Type B pancreatic cell (in vitro differentiated cells): ENCODE results near the gene TNS3. TPM values are rescaled to one million over a fixed set of nuclear protein-coding genes. Genes with fewer than 3 reads are reported as not detected.
A peak's percentile ranks its signal among the peaks of the same experiment; 100 is the strongest.

Experiments used
- DNase-seq: peaks from one replicate; pipeline ENCODE4 v3.0.0; 2021; ENCODE audit warnings: mixed read lengths; ENCODE audit not compliant: unreplicated experiment; ENCODE audit errors: extremely low spot score
- H3K27ac Mint-ChIP-seq: 2 replicates; pipeline ENCODE4 v1.8.0; 2021; ENCODE audit warnings: mild to moderate bottlenecking, mixed read lengths
- H3K27me3 Mint-ChIP-seq: 2 replicates; pipeline ENCODE4 v1.8.0; 2021; ENCODE audit warnings: mixed read lengths
- H3K36me3 Mint-ChIP-seq: 2 replicates; pipeline ENCODE4 v1.8.0; 2021; ENCODE audit warnings: mixed read lengths
- H3K4me1 Mint-ChIP-seq: one replicate; pipeline ENCODE4 v1.8.0; 2021; ENCODE audit warnings: mixed read lengths; ENCODE audit not compliant: unreplicated experiment
- H3K4me3 Mint-ChIP-seq: 2 replicates; pipeline ENCODE4 v1.8.0; 2021; ENCODE audit warnings: mild to moderate bottlenecking, mixed read lengths
- H3K9me3 Mint-ChIP-seq: 2 replicates; pipeline ENCODE4 v1.8.0; 2021; ENCODE audit warnings: mixed read lengths
- total RNA-seq: library from RNA; stranded (reverse); gene quantifications from 2 replicates; pipeline ENCODE4 v1.2.1, GENCODE V29; 2021; ENCODE audit warnings: low replicate concordance
- TF ChIP-seq, protein P1 (sequence below): fragments of 200-600 bp; sonication (generic); conservative IDR thresholded peaks from 2 replicates; pipeline ENCODE4 v1.5.0; 2021; ENCODE audit warnings: antibody characterized with exemption, mild to moderate bottlenecking

The TNS3 gene
- total RNA-seq, 1 donor from 2014 or later = 138 TPM

DNA sequence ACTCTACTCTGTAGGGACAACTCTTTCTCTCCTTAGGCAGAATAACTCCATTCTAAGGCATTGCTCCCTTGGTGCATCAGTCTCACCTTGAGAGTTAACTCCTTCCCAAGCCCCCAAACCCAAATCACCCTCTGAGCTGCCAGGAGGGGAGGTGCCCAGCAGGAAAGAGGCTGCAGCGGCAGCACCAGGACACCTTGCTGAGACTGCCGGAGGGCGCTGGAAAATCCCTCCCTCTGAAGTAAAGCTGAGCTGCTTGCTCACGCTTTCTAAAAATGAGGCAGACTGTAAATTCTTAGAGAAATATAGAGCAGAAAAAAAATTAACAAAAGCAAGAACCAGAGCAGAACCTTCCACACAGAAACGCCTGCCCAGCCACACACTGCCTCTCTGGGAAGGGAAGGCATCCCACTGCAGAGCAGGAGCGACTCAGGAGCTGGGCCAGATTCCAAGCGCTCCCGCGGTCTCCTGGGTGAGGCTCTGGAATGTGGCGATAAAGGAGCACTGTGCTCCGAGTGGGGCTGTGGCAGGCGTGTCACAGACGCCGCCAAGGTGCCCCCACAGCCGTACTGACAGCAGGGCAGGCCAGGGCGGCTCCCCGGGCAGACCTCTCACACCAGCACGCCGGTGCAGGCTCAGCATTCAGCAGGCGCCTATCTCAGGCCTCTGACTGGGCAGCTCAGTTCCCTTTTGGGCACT, 202.1 kb downstream of the TNS3 start:
- peaks cover 17% of the 10 kb centered on the region for H3K36me3 Mint-ChIP-seq

DNA sequence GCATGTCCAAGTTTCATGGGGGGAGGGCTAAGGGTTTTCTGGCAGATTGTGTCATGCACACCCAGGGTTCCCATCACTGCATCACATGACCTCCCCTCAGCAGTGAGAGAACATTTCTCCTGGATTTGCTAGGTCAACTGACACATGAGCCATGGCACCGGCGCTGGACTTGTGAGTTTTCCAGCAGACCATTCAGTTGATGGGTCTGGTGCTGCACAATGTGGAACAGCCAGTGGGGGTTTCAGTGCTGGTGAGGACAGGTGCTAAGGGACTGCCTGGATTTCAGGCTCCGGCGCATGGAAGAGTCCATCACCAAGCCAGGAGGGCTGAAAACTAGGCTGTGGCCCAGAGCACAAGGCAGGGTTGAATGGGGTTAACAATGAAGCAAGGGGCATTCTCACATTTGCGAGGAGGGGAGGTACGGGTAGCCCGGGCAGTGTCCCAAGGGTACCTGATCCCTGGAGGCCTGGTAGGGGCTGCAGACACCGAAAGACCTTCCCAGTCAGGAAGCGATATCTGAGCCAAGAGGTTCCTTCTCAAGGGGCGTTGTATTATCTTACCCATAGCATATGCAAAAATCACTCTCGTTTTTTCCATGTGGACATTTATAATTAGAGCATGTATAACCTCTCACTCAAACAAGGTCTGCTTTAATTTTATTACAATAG, 203.0 kb downstream of the TNS3 start:
- Mint-ChIP-seq H3K4me3 (no peak overlapping the region), H3K27me3 (no peaks in the 10 kb centered on the region), H3K27ac (no peak overlapping the region), H3K4me1 (peaks cover 55% of the 10 kb centered on the region), H3K9me3 (no peaks in the 10 kb centered on the region), H3K36me3 (peaks cover 12% of the 10 kb centered on the region)
- DNase-seq = no peak
- TF ChIP-seq, protein P1, sequence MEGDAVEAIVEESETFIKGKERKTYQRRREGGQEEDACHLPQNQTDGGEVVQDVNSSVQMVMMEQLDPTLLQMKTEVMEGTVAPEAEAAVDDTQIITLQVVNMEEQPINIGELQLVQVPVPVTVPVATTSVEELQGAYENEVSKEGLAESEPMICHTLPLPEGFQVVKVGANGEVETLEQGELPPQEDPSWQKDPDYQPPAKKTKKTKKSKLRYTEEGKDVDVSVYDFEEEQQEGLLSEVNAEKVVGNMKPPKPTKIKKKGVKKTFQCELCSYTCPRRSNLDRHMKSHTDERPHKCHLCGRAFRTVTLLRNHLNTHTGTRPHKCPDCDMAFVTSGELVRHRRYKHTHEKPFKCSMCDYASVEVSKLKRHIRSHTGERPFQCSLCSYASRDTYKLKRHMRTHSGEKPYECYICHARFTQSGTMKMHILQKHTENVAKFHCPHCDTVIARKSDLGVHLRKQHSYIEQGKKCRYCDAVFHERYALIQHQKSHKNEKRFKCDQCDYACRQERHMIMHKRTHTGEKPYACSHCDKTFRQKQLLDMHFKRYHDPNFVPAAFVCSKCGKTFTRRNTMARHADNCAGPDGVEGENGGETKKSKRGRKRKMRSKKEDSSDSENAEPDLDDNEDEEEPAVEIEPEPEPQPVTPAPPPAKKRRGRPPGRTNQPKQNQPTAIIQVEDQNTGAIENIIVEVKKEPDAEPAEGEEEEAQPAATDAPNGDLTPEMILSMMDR = no peak

More for the DNA sequence above, 202.1 kb downstream of the TNS3 start:
- Mint-ChIP-seq H3K4me1 (peaks cover 58% of the 10 kb centered on the region), H3K4me3 (peak overlapping the region; percentile 35), H3K9me3 (no peaks in the 10 kb centered on the region), H3K27ac (peak overlapping the region; percentile 54), H3K27me3 (no peaks in the 10 kb centered on the region)
- TF ChIP-seq, protein P1 = no peak
- no peak for DNase-seq

DNA sequence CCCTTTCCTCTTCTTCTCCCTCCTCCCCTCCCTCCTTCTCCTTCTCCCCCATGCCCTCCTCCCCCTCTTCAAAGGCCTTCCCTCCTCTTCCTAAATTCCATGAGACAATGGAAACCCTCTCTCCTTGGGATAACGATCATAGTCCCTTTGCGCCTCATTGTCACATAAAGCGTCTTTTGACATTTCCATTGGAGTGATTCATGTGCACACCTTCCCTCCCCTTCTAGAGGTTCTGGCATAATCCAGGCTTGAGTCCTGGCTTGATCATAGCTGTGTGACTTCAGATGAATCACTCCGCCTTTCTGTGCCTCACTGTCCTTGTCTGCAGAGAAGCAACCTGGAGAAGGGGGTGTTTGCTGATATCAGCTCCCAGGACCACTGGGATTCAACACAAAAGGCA, 204.2 kb downstream of the TNS3 start:
- peaks cover 57% of the 10 kb centered on the region for H3K4me1 Mint-ChIP-seq
- H3K27ac Mint-ChIP-seq = peak overlapping the region; percentile 8
- H3K36me3 Mint-ChIP-seq = peaks cover 12% of the 10 kb centered on the region
- DNase-seq = no peak
- no peak overlapping the region for H3K4me3 Mint-ChIP-seq
- TF ChIP-seq, protein P1 = no peak
- no peaks in the 10 kb centered on the region for H3K9me3 Mint-ChIP-seq
- no peaks in the 10 kb centered on the region for H3K27me3 Mint-ChIP-seq

DNA sequence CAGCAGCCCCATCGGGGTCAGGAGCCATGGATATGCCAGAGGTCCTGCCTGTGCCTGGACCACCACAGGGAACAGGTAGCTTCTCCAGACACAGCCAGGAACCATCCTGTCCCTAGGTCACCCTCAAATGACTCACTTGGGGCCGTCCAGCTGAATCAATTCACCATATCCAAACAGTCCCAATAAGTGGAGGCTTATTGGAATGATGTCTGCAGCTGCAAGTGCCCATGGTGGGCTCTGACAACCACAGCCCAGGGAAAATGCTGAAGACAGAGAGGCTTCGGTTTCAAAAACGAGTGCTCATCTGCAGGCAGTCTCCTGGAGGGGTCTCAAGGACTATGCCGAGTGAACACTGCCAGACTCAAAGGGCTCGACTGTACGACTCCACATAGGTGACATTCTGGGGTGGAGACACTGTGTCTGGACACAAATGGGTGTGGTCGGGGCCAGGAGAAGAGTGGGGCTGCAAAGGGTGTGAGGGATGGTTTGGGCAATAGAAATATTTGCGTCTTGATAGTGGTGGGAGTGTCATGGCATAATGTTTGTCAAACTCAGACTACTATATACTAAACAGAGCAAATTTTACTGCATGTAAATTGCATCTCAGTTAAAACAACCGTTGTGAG, 204.8 kb downstream of the TNS3 start:
- no peak overlapping the region for H3K27ac Mint-ChIP-seq
- TF ChIP-seq, protein P1 = no peak
- no peak for DNase-seq
- peaks cover 58% of the 10 kb centered on the region for H3K4me1 Mint-ChIP-seq
- no peaks in the 10 kb centered on the region for H3K9me3 Mint-ChIP-seq
- no peaks in the 10 kb centered on the region for H3K27me3 Mint-ChIP-seq
- peaks cover 12% of the 10 kb centered on the region for H3K36me3 Mint-ChIP-seq
- no peak overlapping the region for H3K4me3 Mint-ChIP-seq

DNA sequence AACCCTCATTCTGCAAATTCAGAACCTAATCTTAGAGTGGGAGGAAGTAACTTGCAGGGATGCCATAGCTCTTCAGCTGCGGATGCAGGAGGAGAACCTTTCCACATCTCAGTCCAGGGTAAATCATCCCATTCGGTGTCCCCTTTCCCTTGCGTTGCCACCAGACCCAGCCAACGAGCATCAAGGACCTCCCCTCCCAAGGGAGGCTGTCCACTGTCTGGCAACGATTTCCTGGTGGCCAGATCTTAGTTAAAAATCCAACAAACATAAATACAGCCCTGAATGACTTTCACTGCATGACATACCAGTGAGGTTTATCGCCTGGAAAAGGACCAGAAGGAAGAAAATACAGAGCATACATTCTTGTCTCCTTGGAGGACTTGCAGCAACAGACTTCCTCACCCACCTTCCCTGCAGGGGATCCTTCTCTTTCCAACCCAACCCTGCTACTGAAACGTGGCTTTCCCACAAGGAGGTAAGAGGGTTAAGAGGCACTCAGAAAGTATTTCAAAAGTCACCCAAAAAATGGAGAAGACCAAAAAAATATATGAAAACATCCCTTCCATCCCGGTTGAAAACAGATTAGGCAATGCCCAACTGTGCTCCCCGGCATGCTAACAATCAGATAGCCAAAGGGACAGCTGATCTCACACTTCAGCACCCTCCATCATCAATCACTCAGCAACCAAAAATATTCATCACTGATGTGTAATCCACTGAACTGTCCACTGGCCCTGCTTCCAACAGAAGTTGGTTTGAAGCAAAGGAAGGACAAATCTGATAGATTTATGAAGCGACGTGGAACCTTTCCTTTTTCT, 206.6 kb downstream of the TNS3 start:
- H3K36me3 Mint-ChIP-seq = peaks cover 12% of the 10 kb centered on the region
- peak overlapping the region; percentile 44 for H3K27ac Mint-ChIP-seq
- no peaks in the 10 kb centered on the region for H3K9me3 Mint-ChIP-seq
- TF ChIP-seq, protein P1 = no peak
- H3K4me3 Mint-ChIP-seq = no peak overlapping the region
- no peaks in the 10 kb centered on the region for H3K27me3 Mint-ChIP-seq
- no peak for DNase-seq
- H3K4me1 Mint-ChIP-seq = peaks cover 56% of the 10 kb centered on the region
